LNCAP (cell line): ENCODE results near the gene TMEM132D.

Source experiments
- TF ChIP-seq, protein P1 (sequence below): fragments of 450-650 bp; IDR thresholded peaks from 2 replicates; pipeline ENCODE4 v1.5.1; 2017; ENCODE audit warnings: mild to moderate bottlenecking

TMEM132D gene

GRCh38 chr12:129693731-129694130, 210.1 kb downstream of the TMEM132D start:
- TF ChIP-seq, protein P1, sequence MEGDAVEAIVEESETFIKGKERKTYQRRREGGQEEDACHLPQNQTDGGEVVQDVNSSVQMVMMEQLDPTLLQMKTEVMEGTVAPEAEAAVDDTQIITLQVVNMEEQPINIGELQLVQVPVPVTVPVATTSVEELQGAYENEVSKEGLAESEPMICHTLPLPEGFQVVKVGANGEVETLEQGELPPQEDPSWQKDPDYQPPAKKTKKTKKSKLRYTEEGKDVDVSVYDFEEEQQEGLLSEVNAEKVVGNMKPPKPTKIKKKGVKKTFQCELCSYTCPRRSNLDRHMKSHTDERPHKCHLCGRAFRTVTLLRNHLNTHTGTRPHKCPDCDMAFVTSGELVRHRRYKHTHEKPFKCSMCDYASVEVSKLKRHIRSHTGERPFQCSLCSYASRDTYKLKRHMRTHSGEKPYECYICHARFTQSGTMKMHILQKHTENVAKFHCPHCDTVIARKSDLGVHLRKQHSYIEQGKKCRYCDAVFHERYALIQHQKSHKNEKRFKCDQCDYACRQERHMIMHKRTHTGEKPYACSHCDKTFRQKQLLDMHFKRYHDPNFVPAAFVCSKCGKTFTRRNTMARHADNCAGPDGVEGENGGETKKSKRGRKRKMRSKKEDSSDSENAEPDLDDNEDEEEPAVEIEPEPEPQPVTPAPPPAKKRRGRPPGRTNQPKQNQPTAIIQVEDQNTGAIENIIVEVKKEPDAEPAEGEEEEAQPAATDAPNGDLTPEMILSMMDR, result no peak

- TF ChIP-seq, protein P1, result no peak
Observed at GRCh38 chr12:129687731-129688130, 216.1 kb downstream of the TMEM132D start.

- TF ChIP-seq, protein P1, result no peak
Observed at GRCh38 chr12:129681830-129682229, 222.0 kb downstream of the TMEM132D start.

GRCh38 chr12:129681151-129681550, 222.7 kb downstream of the TMEM132D start:
- TF ChIP-seq, protein P1, result no peak

DNA sequence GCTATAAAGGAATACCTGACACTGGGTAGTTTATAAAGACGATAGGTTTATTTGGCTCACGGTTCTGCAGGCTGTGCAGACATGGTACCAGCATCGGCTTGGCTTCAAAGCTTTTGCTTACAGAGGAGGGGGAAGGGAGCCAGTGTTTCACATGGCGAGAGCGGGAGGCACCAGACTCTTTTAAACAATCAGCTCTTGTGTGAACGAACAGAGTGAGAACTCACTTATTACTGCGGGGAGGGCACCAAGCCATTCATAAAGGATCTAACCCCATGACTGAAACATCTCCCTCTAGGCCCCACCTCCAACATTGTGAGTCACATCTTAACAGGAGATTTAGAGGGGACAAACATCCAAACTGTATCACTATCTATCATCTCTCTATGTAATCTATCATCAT, 227.4 kb downstream of the TMEM132D start:
- TF ChIP-seq, protein P1, result no peak

DNA sequence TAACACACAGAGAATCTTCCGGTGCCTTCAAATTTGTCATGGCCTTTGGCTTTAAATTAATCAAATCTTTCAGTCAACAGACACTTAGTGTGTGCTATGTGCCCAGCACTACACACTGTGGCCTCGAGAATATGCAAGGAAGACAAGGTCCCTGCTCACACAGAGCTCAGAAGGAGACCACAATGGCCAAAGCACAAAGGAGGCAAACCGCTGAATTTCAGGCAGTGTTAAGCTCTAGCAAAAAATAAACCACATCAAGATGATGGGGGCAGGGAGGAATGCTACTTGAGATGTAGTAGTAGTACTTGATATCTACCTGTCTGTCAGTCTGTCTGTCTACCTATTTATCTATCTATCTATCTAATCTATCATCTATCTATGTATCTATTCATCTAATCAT, 227.9 kb downstream of the TMEM132D start:
- TF ChIP-seq, protein P1, result no peak

DNA sequence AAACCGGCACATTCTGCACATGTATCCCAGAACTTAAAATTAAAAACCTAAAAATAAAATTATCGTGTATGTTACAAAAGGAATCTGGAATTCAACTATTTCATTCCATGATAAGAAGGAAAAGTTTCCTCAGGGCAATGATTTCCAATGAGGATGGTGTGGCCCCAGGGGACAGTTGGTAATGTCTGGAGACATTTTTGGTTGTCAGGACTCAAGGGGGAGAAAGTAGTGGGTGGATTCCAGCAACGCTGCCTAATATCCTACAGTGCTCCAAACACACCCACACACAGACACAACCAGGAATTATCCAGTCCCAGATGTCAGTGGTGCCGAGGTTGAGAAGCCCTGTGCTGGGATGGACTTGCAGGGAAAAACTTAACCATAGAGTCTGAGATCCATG, 228.3 kb downstream of the TMEM132D start:
- TF ChIP-seq, protein P1, result no peak

- TF ChIP-seq, protein P1, result no peak
Observed at GRCh38 chr12:129673806-129674205, 230.0 kb downstream of the TMEM132D start.
